Esophagus muscularis mucosa (tissue), 4 donors: ENCODE results near the gene PIEZO1. TPM values are rescaled to one million over a fixed set of nuclear protein-coding genes. Genes with fewer than 3 reads are reported as not detected.

ENCODE experiments used
- DNase-seq: peaks from one replicate; pipeline ENCODE4 v3.0.0-alpha.2; 2017; ENCODE audit errors: extremely low spot score
- H3K27ac ChIP-seq, 4 donors: fragments of 200-600 bp; sonication (generic); replicated peaks in 1 of 4; 1 replicate in 3 of 4; 2 replicates in 1 of 4; pipeline ENCODE4 v1.5.1; 2016 to 2019; ENCODE audit warnings: mild to moderate bottlenecking in 1 of 4
- H3K27me3 ChIP-seq, 4 donors: fragments of 200-600 bp; sonication (generic); one replicate each; pipeline versions ENCODE4 v1.5.1 to v1.6.0; 2016 to 2019
- H3K36me3 ChIP-seq, 4 donors: fragments of 200-600 bp; sonication (generic); one replicate each; pipeline ENCODE4 v1.5.1; 2016 to 2019
- H3K4me1 ChIP-seq, 4 donors: fragments of 200-600 bp; sonication (generic); one replicate each; pipeline ENCODE4 v1.5.1; 2016 to 2019
- H3K4me3 ChIP-seq, 4 donors: fragments of 200-600 bp; sonication (generic); 1 replicate in 2 of 4; 2 replicates in 2 of 4; pipeline ENCODE4 v1.5.1; 2016 to 2019; ENCODE audit warnings: mild to moderate bottlenecking in 4 of 4, moderate library complexity in 1 of 4
- H3K9me3 ChIP-seq, 4 donors: fragments of 200-600 bp; sonication (generic); 1 replicate in 3 of 4; 2 replicates in 1 of 4; pipeline ENCODE4 v1.5.1; 2016 to 2019
- EP300 ChIP-seq: sonication (generic); formaldehyde crosslinking; IDR thresholded peaks from one replicate; pipeline ENCODE4 v1.6.1; 2017; ENCODE audit warnings: antibody characterized with exemption
- POLR2A ChIP-seq: fragments of 450-650 bp; IDR thresholded peaks from one replicate; pipeline ENCODE4 v1.6.1; 2017; ENCODE audit warnings: antibody characterized with exemption, moderate library complexity, mild to moderate bottlenecking, low read depth
- POLR2AphosphoS5 ChIP-seq, 2 donors: sonication (generic); formaldehyde crosslinking; IDR thresholded peaks; one replicate each; pipeline ENCODE4 v1.6.1; 2017; ENCODE audit warnings: antibody characterized with exemption in 2 of 2
- WGBS: methylation state at CpG from one replicate; pipeline ENCODE4 v1.1.5; 2018; 5-methylcytosine and 5-hydroxymethylcytosine counted together
- intact Hi-C: fragments of 100-400 bp; cut with DNase I; formaldehyde crosslinking; loops from one replicate; pipeline ENCODE4 v1.15.1; 2023
- total RNA-seq, 4 donors: library from RNA; depleted of rRNA; stranded (reverse); fragments of >200 nt; gene quantifications; one replicate each; pipeline versions ENCODE4 v1.1.0 to v1.2.1, GENCODE V29; 2016
- TF ChIP-seq, protein P1 (sequence below), 3 experiments: fragments of 200-600 bp in 2 of 3; fragments of 450-650 bp in 1 of 3; sonication (generic) in 2 of 3; IDR thresholded peaks; one replicate each; pipeline ENCODE4 v1.5.1; 2017 to 2019; ENCODE audit warnings: antibody characterized with exemption in 3 of 3, mild to moderate bottlenecking in 2 of 3, moderate library complexity in 1 of 3

PIEZO1 gene
- total RNA-seq, 4 donors from 2014 or later: 140 to 298 (median 182) TPM

GRCh38 chr16:88734361-88734728 is 50.7 kb downstream of the PIEZO1 start:
- Histone ChIP-seq H3K27ac (no peak overlapping the region), H3K27me3 (no peaks in the 10 kb centered on the region), H3K4me3 (no peak overlapping the region), H3K9me3 (no peaks in the 10 kb centered on the region), H3K36me3 (peaks cover 46 to 94% (median 81%) of the 10 kb centered on the region in 4 donors), H3K4me1 (peaks cover 5 to 18% (median 11%) of the 10 kb centered on the region in 4 donors)
- intact Hi-C loops: no loop called here
- no peak for TF ChIP-seq POLR2A
- TF ChIP-seq, protein P1, sequence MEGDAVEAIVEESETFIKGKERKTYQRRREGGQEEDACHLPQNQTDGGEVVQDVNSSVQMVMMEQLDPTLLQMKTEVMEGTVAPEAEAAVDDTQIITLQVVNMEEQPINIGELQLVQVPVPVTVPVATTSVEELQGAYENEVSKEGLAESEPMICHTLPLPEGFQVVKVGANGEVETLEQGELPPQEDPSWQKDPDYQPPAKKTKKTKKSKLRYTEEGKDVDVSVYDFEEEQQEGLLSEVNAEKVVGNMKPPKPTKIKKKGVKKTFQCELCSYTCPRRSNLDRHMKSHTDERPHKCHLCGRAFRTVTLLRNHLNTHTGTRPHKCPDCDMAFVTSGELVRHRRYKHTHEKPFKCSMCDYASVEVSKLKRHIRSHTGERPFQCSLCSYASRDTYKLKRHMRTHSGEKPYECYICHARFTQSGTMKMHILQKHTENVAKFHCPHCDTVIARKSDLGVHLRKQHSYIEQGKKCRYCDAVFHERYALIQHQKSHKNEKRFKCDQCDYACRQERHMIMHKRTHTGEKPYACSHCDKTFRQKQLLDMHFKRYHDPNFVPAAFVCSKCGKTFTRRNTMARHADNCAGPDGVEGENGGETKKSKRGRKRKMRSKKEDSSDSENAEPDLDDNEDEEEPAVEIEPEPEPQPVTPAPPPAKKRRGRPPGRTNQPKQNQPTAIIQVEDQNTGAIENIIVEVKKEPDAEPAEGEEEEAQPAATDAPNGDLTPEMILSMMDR (IDR thresholded peaks at IDR 0.05): no peak
- TF ChIP-seq POLR2AphosphoS5 (IDR thresholded peaks at IDR 0.05): no peak
- TF ChIP-seq EP300: no peak
- no peak for DNase-seq
- 92% methylated on average over 17 of the region's 23 CpGs for WGBS

DNA sequence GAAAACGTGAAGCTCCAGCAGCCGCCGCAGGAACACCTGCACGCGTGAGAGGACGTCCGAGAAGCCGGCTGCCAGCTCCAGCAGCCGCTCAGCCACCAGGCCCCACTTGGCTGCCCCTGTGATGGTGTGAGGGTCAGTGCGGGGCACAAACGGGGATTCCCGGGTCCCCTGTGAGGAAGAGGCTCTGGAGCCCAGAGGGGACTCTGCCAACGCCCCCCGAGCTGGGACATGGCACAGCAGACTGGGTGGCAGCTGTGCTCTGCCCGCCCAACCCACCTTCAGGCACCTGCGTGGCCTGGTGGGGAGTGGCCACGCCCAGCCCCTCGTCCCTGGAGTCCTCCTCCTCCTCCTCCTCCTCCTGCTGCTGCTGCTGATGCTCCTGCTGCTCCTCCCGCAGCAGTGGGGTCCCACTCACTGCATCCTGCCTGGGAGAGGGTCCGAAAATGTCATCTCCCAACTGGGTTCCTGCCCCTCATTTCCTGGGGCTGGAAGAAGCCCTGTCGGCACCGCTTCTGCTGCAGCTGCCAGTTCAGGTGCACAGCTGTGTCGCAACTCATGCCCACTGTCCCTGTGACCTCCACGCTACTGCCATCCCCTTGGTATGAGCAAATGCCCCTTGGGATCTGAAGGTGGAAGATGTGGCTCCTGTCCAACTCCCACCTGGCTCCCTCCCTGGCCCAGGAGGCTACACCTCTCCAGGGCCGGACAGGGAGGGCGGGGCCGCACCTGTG is 51.2 kb downstream of the PIEZO1 start:
- Histone ChIP-seq H3K27me3 (no peaks in the 10 kb centered on the region), H3K4me1 (peaks cover 5 to 18% (median 11%) of the 10 kb centered on the region in 4 donors), H3K36me3 (peaks cover 46 to 89% (median 79%) of the 10 kb centered on the region in 4 donors), H3K27ac (no peak overlapping the region), H3K4me3 (no peak overlapping the region), H3K9me3 (no peaks in the 10 kb centered on the region)
- TF ChIP-seq, protein P1 (IDR thresholded peaks at IDR 0.05): no peak
- TF ChIP-seq POLR2A (no peak), EP300 (no peak), POLR2AphosphoS5 (IDR thresholded peaks at IDR 0.05) (no peak)
- DNase-seq: no peak
- intact Hi-C loops: no loop called here
- WGBS: 95% methylated on average over 4 of the region's 27 CpGs

DNA sequence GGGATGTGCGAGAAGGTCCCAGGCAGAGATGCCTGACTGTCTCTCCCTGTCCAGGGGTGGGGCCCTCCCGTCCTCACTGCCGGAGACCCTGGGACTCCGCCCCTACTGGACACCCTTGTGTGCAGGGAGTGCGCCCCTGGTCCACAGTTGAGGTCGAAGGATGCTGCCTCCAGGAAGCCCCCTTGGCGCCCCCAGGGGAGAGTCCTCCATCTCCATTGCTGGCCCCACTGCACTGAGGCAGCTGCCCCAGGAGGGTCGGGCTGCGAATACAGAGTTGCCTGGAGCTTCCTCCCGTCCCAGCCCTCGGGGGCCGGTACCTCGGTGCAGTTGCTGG is 52.1 kb downstream of the PIEZO1 start:
- Histone ChIP-seq H3K27ac (no peak overlapping the region), H3K27me3 (no peaks in the 10 kb centered on the region), H3K4me1 (peaks cover 5 to 11% (median 10%) of the 10 kb centered on the region in 4 donors), H3K4me3 (no peak overlapping the region), H3K36me3 (peaks cover 48 to 84% (median 76%) of the 10 kb centered on the region in 4 donors), H3K9me3 (no peaks in the 10 kb centered on the region)
- WGBS: 80% methylated on average over 1 of the region's 13 CpGs
- intact Hi-C loops: no loop called here
- no peak for DNase-seq
- TF ChIP-seq EP300 (no peak), POLR2AphosphoS5 (IDR thresholded peaks at IDR 0.05) (no peak), POLR2A (no peak)
- TF ChIP-seq, protein P1 (IDR thresholded peaks at IDR 0.05): no peak

DNA sequence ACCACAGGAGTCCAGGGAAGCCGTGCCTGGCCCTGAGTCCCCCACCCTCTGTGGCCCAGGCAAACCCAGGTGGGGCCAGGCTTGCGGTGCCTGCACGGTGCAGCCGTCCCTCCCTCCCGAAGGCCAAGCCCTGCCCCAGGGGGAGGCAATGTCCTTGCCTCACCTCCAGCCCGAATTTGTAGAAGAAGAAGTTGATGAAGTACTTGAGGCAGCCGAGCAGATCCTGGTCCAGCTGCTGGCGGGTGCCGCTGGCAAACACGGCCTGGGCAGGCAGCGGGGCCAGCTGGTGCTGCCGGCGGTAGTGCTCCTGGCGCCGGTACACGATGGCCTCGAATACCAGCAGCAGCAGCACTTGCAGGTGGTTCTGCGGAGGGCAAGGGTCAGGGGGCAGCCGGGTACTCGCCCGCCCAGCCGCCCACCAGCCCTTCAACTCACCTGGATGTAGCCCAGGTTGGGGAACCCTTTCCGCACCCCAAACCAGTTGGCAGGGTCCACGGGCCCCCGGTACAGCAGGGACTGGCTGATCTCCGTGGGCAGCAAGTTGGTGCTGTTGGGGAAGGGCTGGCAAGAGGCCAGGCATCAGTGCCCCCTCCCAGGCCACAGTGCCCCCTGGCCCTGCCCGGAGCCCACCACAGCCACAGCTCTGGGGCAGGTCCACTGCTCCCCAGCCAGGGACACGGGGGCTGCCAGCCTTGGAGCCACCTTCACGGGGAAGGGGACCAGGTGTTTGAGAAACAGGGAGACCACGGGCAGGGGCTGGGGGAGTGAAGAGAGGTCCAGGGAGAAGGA is 52.7 kb downstream of the PIEZO1 start:
- intact Hi-C loops: no loop called here
- Histone ChIP-seq H3K4me1 (peaks cover 1 to 5% (median 4%) of the 10 kb centered on the region in 4 donors), H3K27me3 (no peaks in the 10 kb centered on the region), H3K4me3 (no peak overlapping the region), H3K36me3 (peaks cover 54 to 84% (median 76%) of the 10 kb centered on the region in 4 donors), H3K9me3 (no peaks in the 10 kb centered on the region), H3K27ac (no peak overlapping the region)
- WGBS: 63% methylated on average over 25 of the region's 30 CpGs
- DNase-seq: no peak
- TF ChIP-seq POLR2AphosphoS5 (IDR thresholded peaks at IDR 0.05) (no peak), POLR2A (no peak), EP300 (no peak)
- TF ChIP-seq, protein P1 (IDR thresholded peaks at IDR 0.05): no peak
